ENCODE data around the gene ATXN7. TPM values are rescaled to one million over a fixed set of nuclear protein-coding genes. Genes with fewer than 3 reads are reported as not detected.

ATXN7 gene
- total RNA-seq, 1 experiment from 2014 or later: 11.3 TPM

- TF ChIP-seq EZH2 (IDR thresholded peaks at IDR 0.05; ENCODE audit: borderline replicate concordance, low read depth, low read length, poor library complexity, severe bottlenecking): no peak
- CTCF ChIA-PET: no interaction called here
- DNase-seq (ENCODE audit: low spot score): no peak
- intact Hi-C loops (cut with micrococcal nuclease; ENCODE audit: unreplicated experiment): no loop called here
- Histone ChIP-seq H3K36me3 (ENCODE audit: insufficient read depth, low read length, poor library complexity, severe bottlenecking) (no peaks in the 10 kb centered on the region), H3K9me3 (ENCODE audit: low read depth, low read length, poor library complexity, severe bottlenecking) (no peaks in the 10 kb centered on the region), H3K27me3 (replicated peaks; ENCODE audit: insufficient read depth, low read depth, low read length, poor library complexity) (no peaks in the 10 kb centered on the region), H3K4me1 (ENCODE audit: insufficient read depth, low read length, poor library complexity, severe bottlenecking) (peaks cover 40% of the 10 kb centered on the region), H3K27ac (ENCODE audit: low read depth, low read length, poor library complexity, severe bottlenecking) (no peak overlapping the region), H3K4me3 (ENCODE audit: low read depth, low read length, poor library complexity, severe bottlenecking) (no peak overlapping the region)
- POLR2A ChIA-PET (ENCODE audit: low non-redundant PET): no interaction called here
- no TSS peak for BruUV-seq (replicated peaks)
Measured at GRCh38 chr3:63955036-63955650, 91.5 kb downstream of the ATXN7 start.

- TF ChIP-seq CTCF (conservative IDR thresholded peaks at IDR 0.05; ENCODE audit: low read depth, low read length): no peak
- TF ChIP-seq EZH2 (IDR thresholded peaks at IDR 0.05; ENCODE audit: borderline replicate concordance, low read depth, low read length, poor library complexity, severe bottlenecking): no peak
- Histone ChIP-seq H3K4me1 (ENCODE audit: insufficient read depth, low read length, poor library complexity, severe bottlenecking) (peaks cover 41% of the 10 kb centered on the region), H3K27ac (ENCODE audit: low read depth, low read length, poor library complexity, severe bottlenecking) (no peak overlapping the region), H3K4me3 (ENCODE audit: low read depth, low read length, poor library complexity, severe bottlenecking) (no peak overlapping the region), H3K36me3 (ENCODE audit: insufficient read depth, low read length, poor library complexity, severe bottlenecking) (no peaks in the 10 kb centered on the region), H3K27me3 (replicated peaks; ENCODE audit: insufficient read depth, low read depth, low read length, poor library complexity) (no peaks in the 10 kb centered on the region), H3K9me3 (ENCODE audit: low read depth, low read length, poor library complexity, severe bottlenecking) (no peaks in the 10 kb centered on the region)
- DNase-seq (ENCODE audit: low spot score): no peak
- no TSS peak for BruUV-seq (replicated peaks)
- intact Hi-C loops (cut with micrococcal nuclease; ENCODE audit: unreplicated experiment): no loop called here
- ChIA-PET CTCF (no interaction called here), POLR2A (ENCODE audit: low non-redundant PET) (no interaction called here)
Measured at GRCh38 chr3:63955830-63956545, 92.3 kb downstream of the ATXN7 start.

GRCh38 chr3:63959146-63959545, 95.5 kb downstream of the ATXN7 start:
- no peak overlapping the region for H3K27ac ChIP-seq (ENCODE audit: low read depth, low read length, poor library complexity, severe bottlenecking)
- intact Hi-C loops (cut with micrococcal nuclease; ENCODE audit: unreplicated experiment): no loop called here
- CTCF ChIA-PET: no interaction called here
- POLR2A ChIA-PET (ENCODE audit: low non-redundant PET): no interaction called here
- no peak for TF ChIP-seq CTCF (conservative IDR thresholded peaks at IDR 0.05; ENCODE audit: low read depth, low read length)
- no peak for TF ChIP-seq EZH2 (IDR thresholded peaks at IDR 0.05; ENCODE audit: borderline replicate concordance, low read depth, low read length, poor library complexity, severe bottlenecking)
- H3K36me3 ChIP-seq (ENCODE audit: insufficient read depth, low read length, poor library complexity, severe bottlenecking): no peaks in the 10 kb centered on the region
- peaks cover 30% of the 10 kb centered on the region for H3K4me1 ChIP-seq (ENCODE audit: insufficient read depth, low read length, poor library complexity, severe bottlenecking)
- H3K4me3 ChIP-seq (ENCODE audit: low read depth, low read length, poor library complexity, severe bottlenecking): no peak overlapping the region
- no peak for DNase-seq (ENCODE audit: low spot score)
- no TSS peak for BruUV-seq (replicated peaks)
- no peaks in the 10 kb centered on the region for H3K9me3 ChIP-seq (ENCODE audit: low read depth, low read length, poor library complexity, severe bottlenecking)
- H3K27me3 ChIP-seq (replicated peaks; ENCODE audit: insufficient read depth, low read depth, low read length, poor library complexity): no peaks in the 10 kb centered on the region
